SK-N-SH (cell line): ENCODE measurements around the gene CDH4.

Source experiments
- CTCF ChIP-seq: fragments of 200-600 bp; sonication (generic); IDR thresholded peaks from 2 replicates; pipeline ENCODE4 v1.6.1; 2017; ENCODE audit warnings: antibody characterized with exemption, mild to moderate bottlenecking, moderate library complexity
- ELF1 ChIP-seq: IDR thresholded peaks from 2 replicates; pipeline ENCODE4 v1.4.0; 2012
- EP300 ChIP-seq, 2 experiments: IDR thresholded peaks; 2 replicates each; pipeline versions ENCODE4 v1.4.0 to v1.6.1; 2012; ENCODE audit warnings: borderline replicate concordance in 1 of 2, low read depth in 1 of 2, low read length in 1 of 2
- GABPA ChIP-seq: IDR thresholded peaks from 2 replicates; pipeline ENCODE4 v1.4.0; 2012; ENCODE audit warnings: low read depth, mild to moderate bottlenecking
- MAX ChIP-seq: IDR thresholded peaks from 2 replicates; pipeline ENCODE4 v1.4.0; 2012; ENCODE audit warnings: low read depth
- POLR2AphosphoS5 ChIP-seq: IDR thresholded peaks from 2 replicates; pipeline ENCODE4 v1.6.1; 2012; ENCODE audit warnings: low read depth, low read length
- RAD21 ChIP-seq: IDR thresholded peaks from 2 replicates; pipeline ENCODE4 v1.6.1; 2012; ENCODE audit warnings: mild to moderate bottlenecking, low read length
- REST ChIP-seq: IDR thresholded peaks from 2 replicates; pipeline ENCODE4 v1.6.1; 2012; ENCODE audit warnings: mild to moderate bottlenecking, low read depth, low read length, moderate library complexity
- SIN3A ChIP-seq: IDR thresholded peaks from 2 replicates; pipeline ENCODE4 v1.6.1; 2012; ENCODE audit warnings: low read depth, mild to moderate bottlenecking, low read length, moderate library complexity, borderline replicate concordance
- TAF1 ChIP-seq: IDR thresholded peaks from 2 replicates; pipeline ENCODE4 v1.6.1; 2012; ENCODE audit warnings: low read depth, mild to moderate bottlenecking, low read length, moderate library complexity, borderline replicate concordance
- TCF12 ChIP-seq: IDR thresholded peaks from 2 replicates; pipeline ENCODE4 v1.4.0; 2012
- USF1 ChIP-seq: IDR thresholded peaks from 2 replicates; pipeline ENCODE4 v1.4.0; 2012; ENCODE audit warnings: low read depth, borderline replicate concordance
- YY1 ChIP-seq: IDR thresholded peaks from 2 replicates; pipeline ENCODE4 v1.4.0; 2012; ENCODE audit warnings: low read depth, mild to moderate bottlenecking

- TF ChIP-seq USF1, result no peak
- no peak for TF ChIP-seq YY1
- TF ChIP-seq REST, result no peak
- no peak for TF ChIP-seq GABPA
- TF ChIP-seq POLR2AphosphoS5, result no peak
- TF ChIP-seq CTCF, result no peak
- TF ChIP-seq TAF1, result no peak
- no peak for TF ChIP-seq TCF12
- TF ChIP-seq ELF1, result no peak
- no peak for TF ChIP-seq SIN3A
- TF ChIP-seq RAD21, result no peak
- no peak for TF ChIP-seq MAX
- TF ChIP-seq EP300 (IDR thresholded peaks at IDR 0.05; ENCODE audit: borderline replicate concordance in 1 of 2, low read depth in 1 of 2, low read length in 1 of 2), result no peak
Observed at GRCh38 chr20:61354901-61355495, 102.9 kb downstream of the CDH4 start.
